H1 (cell line): Measurements from ENCODE around the gene PCCA. TPM values are rescaled to one million over a fixed set of nuclear protein-coding genes. Genes with fewer than 3 reads are reported as not detected.

Source experiments
- CTCF ChIA-PET: fragments of 300-600 bp; sonication (Branson Sonifier 250); formaldehyde crosslinking; loops from one replicate; lab custom pipeline; 2021; ENCODE audit not compliant: partially characterized antibody; lab: Charles Lee
- POLR2A ChIA-PET: fragments of 300-600 bp; sonication (Branson Sonifier 250); formaldehyde crosslinking; loops from one replicate; lab custom pipeline; 2021; ENCODE audit warnings: inconsistent platforms; ENCODE audit not compliant: partially characterized antibody; lab: Charles Lee
- DNase-seq, 2 experiments: peaks; one replicate each; pipeline versions ENCODE4 v3.0.0 to v3.0.0-alpha.2; 2010 to 2022; ENCODE audit warnings: low spot score in 2 of 2, low read depth in 1 of 2, mixed read lengths in 1 of 2
- FAIRE-seq: peaks from 2 replicates; lab custom pipeline; 2011; peaks lifted over from hg19 to GRCh38; lab: Jason Lieb, UNC
- H2AFZ ChIP-seq: 2 replicates; pipeline ENCODE4 v1.8.1; 2012; ENCODE audit warnings: low read length, inconsistent platforms
- H2AK5ac ChIP-seq: 2 replicates; pipeline ENCODE4 v1.6.1; 2013; ENCODE audit warnings: low read depth, low read length
- H2BK120ac ChIP-seq: replicated peaks from 2 replicates; pipeline ENCODE3; 2013; ENCODE audit warnings: low read depth, low read length, inconsistent platforms
- H2BK12ac ChIP-seq: 2 replicates; pipeline ENCODE4 v1.6.1; 2013; ENCODE audit warnings: low read depth, low read length
- H2BK15ac ChIP-seq: 2 replicates; pipeline ENCODE4 v1.6.1; 2013; ENCODE audit warnings: low read length
- H2BK20ac ChIP-seq: 2 replicates; pipeline ENCODE4 v1.6.1; 2013; ENCODE audit warnings: low read length
- H2BK5ac ChIP-seq: 2 replicates; pipeline ENCODE4 v1.6.1; 2013; ENCODE audit warnings: low read depth, low read length
- H3K14ac ChIP-seq: 2 replicates; pipeline ENCODE4 v1.6.1; 2013; ENCODE audit warnings: inconsistent platforms; ENCODE audit not compliant: insufficient read length
- H3K18ac ChIP-seq: 2 replicates; pipeline ENCODE4 v1.6.1; 2013; ENCODE audit warnings: low read length; ENCODE audit errors: extremely low read depth
- H3K23ac ChIP-seq: 2 replicates; pipeline ENCODE4 v1.6.1; 2013; ENCODE audit warnings: inconsistent platforms; ENCODE audit not compliant: insufficient read length
- H3K23me2 ChIP-seq: 2 replicates; pipeline ENCODE4 v1.6.1; 2013; ENCODE audit warnings: low read depth, low read length
- H3K27ac ChIP-seq: 2 replicates; pipeline ENCODE4 v1.6.1; 2011; ENCODE audit warnings: low read depth, low read length, inconsistent platforms
- H3K27me3 ChIP-seq, 4 experiments: replicated peaks in 1 of 4; 1 replicate in 1 of 4; 2 replicates in 3 of 4; pipeline versions ENCODE4 v1.6.1 to v1.8.1; 2011 to 2013; ENCODE audit warnings: low read length in 3 of 4, mild to moderate bottlenecking in 3 of 4, inconsistent platforms in 2 of 4, mixed read lengths in 2 of 4, moderate library complexity in 1 of 4; ENCODE audit not compliant: control insufficient read depth in 3 of 4, insufficient read depth in 3 of 4; ENCODE audit errors: extremely low read depth in 1 of 4
- H3K36me3 ChIP-seq, 4 experiments: 2 replicates each; pipeline versions ENCODE4 v1.6.1 to v1.8.1; 2011 to 2013; ENCODE audit warnings: mild to moderate bottlenecking in 4 of 4, low read length in 3 of 4, moderate library complexity in 2 of 4, control low read depth in 1 of 4, inconsistent platforms in 1 of 4; ENCODE audit not compliant: insufficient read depth in 4 of 4, control insufficient read depth in 2 of 4
- H3K4ac ChIP-seq: replicated peaks from 2 replicates; pipeline ENCODE3; 2013; ENCODE audit warnings: low read length, low read depth, mixed read lengths, inconsistent platforms; ENCODE audit not compliant: insufficient read length
- H3K4me1 ChIP-seq, 4 experiments: replicated peaks in 1 of 4; 1 replicate in 1 of 4; 2 replicates in 3 of 4; pipeline versions ENCODE4 v1.6.1 to v1.8.1; 2011 to 2013; ENCODE audit warnings: low read length in 3 of 4, inconsistent platforms in 2 of 4, mixed read lengths in 1 of 4; ENCODE audit not compliant: insufficient read depth in 4 of 4, control insufficient read depth in 3 of 4
- H3K4me2 ChIP-seq, 2 experiments: 2 replicates each; pipeline versions ENCODE4 v1.6.1 to v1.8.1; 2011 to 2013; ENCODE audit warnings: low read depth in 2 of 2, low read length in 2 of 2, control low read depth in 1 of 2, inconsistent platforms in 1 of 2, mild to moderate bottlenecking in 1 of 2; ENCODE audit not compliant: insufficient read depth in 1 of 2
- H3K4me3 ChIP-seq, 4 experiments: fragments of 200-600, 300-600 bp in 1 of 4; sonication (generic), shearing (Covaris generic), sonication (Bioruptor Twin) in 1 of 4; 2 replicates each; pipeline versions ENCODE4 v1.5.1 to v1.8.1; 2011 to 2016; ENCODE audit warnings: low read length in 4 of 4, low read depth in 3 of 4, control low read depth in 2 of 4, inconsistent platforms in 2 of 4, mild to moderate bottlenecking in 2 of 4, mixed read lengths in 1 of 4, moderate library complexity in 1 of 4; ENCODE audit not compliant: insufficient read depth in 2 of 4; ENCODE audit errors: extremely low read depth in 1 of 4
- H3K56ac ChIP-seq: replicated peaks from 2 replicates; pipeline ENCODE3; 2013; ENCODE audit warnings: low read depth, mild to moderate bottlenecking, mixed read lengths, low read length, inconsistent platforms; ENCODE audit not compliant: insufficient read length
- H3K79me1 ChIP-seq: 2 replicates; pipeline ENCODE4 v1.6.1; 2013; ENCODE audit warnings: low read depth, low read length, control low read depth
- H3K79me2 ChIP-seq, 2 experiments: 2 replicates each; pipeline versions ENCODE4 v1.6.1 to v1.8.1; 2012 to 2013; ENCODE audit warnings: low read length in 2 of 2, mild to moderate bottlenecking in 2 of 2, inconsistent platforms in 1 of 2; ENCODE audit not compliant: insufficient read depth in 2 of 2, control insufficient read depth in 1 of 2
- H3K9ac ChIP-seq, 4 experiments: replicated peaks in 1 of 4; 1 replicate in 1 of 4; 2 replicates in 3 of 4; pipeline versions ENCODE4 v1.6.1 to v1.8.1; 2011 to 2013; ENCODE audit warnings: low read depth in 3 of 4, low read length in 3 of 4, control low read depth in 2 of 4, mild to moderate bottlenecking in 2 of 4, moderate library complexity in 2 of 4, inconsistent platforms in 1 of 4; ENCODE audit errors: extremely low read depth in 1 of 4
- H3K9me3 ChIP-seq, 2 experiments: 2 replicates each; pipeline versions ENCODE4 v1.6.1 to v1.8.1; 2012 to 2013; ENCODE audit warnings: mild to moderate bottlenecking in 2 of 2, moderate library complexity in 2 of 2, control low read depth in 1 of 2, inconsistent platforms in 1 of 2, low read depth in 1 of 2, low read length in 1 of 2, mixed read lengths in 1 of 2; ENCODE audit not compliant: insufficient read depth in 2 of 2
- H4K20me1 ChIP-seq, 2 experiments: replicated peaks in 1 of 2; 2 replicates each; pipeline versions ENCODE3 to v1.8.1; 2011 to 2013; ENCODE audit warnings: inconsistent platforms in 2 of 2, low read length in 2 of 2, mild to moderate bottlenecking in 1 of 2; ENCODE audit not compliant: insufficient read depth in 2 of 2, control insufficient read depth in 1 of 2
- H4K5ac ChIP-seq: 2 replicates; pipeline ENCODE4 v1.6.1; 2013; ENCODE audit warnings: low read length, low read depth, mixed read lengths, inconsistent platforms; ENCODE audit not compliant: insufficient read length
- H4K8ac ChIP-seq: 2 replicates; pipeline ENCODE4 v1.8.0; 2013; ENCODE audit warnings: mild to moderate bottlenecking, moderate library complexity, low read length, inconsistent platforms; ENCODE audit not compliant: insufficient read depth; ENCODE audit errors: extremely low read depth
- H4K91ac ChIP-seq: replicated peaks from 2 replicates; pipeline ENCODE3; 2013; ENCODE audit warnings: low read length, mixed read lengths, inconsistent platforms; ENCODE audit not compliant: insufficient read length
- E2F6 ChIP-seq: IDR thresholded peaks from 2 replicates; pipeline ENCODE4 v1.6.1; 2012; ENCODE audit warnings: inconsistent platforms
- KDM1A ChIP-seq: fragments of 200-600, 300-600 bp; sonication (generic); IDR thresholded peaks from 2 replicates; pipeline ENCODE4 v1.7.1; 2016; ENCODE audit warnings: mild to moderate bottlenecking, low read length, borderline replicate concordance
- NRF1 ChIP-seq: IDR thresholded peaks from 2 replicates; pipeline ENCODE4 v1.6.1; 2011; ENCODE audit warnings: mild to moderate bottlenecking, low read depth, low read length, improper control_type of control experiment
- SIX5 ChIP-seq: IDR thresholded peaks from 2 replicates; pipeline ENCODE4 v1.6.1; 2011; ENCODE audit warnings: mild to moderate bottlenecking, low read depth, low read length
- WGBS, 2 experiments: shearing (Covaris generic) in 1 of 2; methylation state at CpG; one replicate each; pipeline versions ENCODE4 v1.1.6 to v1.1.7; 2013 to 2015; ENCODE audit warnings: low lambda C conversion rate in 2 of 2, mixed read lengths in 2 of 2, inconsistent platforms in 1 of 2, low coverage in 1 of 2, missing lambda C conversion rate in 1 of 2; ENCODE audit not compliant: insufficient replicate concordance in 2 of 2, insufficient coverage in 1 of 2, insufficient read length in 1 of 2; ENCODE audit errors: extremely low coverage in 1 of 2, missing lambda C conversion rate in 1 of 2; 5-methylcytosine and 5-hydroxymethylcytosine counted together
- polyA plus RNA-seq, 7 experiments: library from polyadenylated mRNA; depleted of rRNA in 3 of 7; stranded (reverse) in 5 of 7; unstranded in 2 of 7; fragments of >200 nt in 5 of 7; fragments of 200-250 nt in 2 of 7; gene quantifications; 1 replicate in 5 of 7; 2 replicates in 1 of 7; 4 replicates in 1 of 7; pipeline versions ENCODE4 v1.2.1 to v1.2.3, GENCODE V29; 2011 to 2013; ENCODE audit warnings: missing spikeins in 2 of 7, mixed read lengths in 2 of 7
- total RNA-seq: library from RNA; stranded (reverse); fragmentation: NEBNext Ultra II Directional; extraction: Animal tissue kit (Norgen Biotek cat#: 25700); gene quantifications from 2 replicates; pipeline ENCODE4 v1.2.1, GENCODE V29; 2021

The PCCA gene
- total and polyA plus RNA-seq, 2 of the 8 experiments (the other 6 are each of a cell fraction or from before 2014, with no cell fraction given), result 18.4 to 49.8 TPM

DNA sequence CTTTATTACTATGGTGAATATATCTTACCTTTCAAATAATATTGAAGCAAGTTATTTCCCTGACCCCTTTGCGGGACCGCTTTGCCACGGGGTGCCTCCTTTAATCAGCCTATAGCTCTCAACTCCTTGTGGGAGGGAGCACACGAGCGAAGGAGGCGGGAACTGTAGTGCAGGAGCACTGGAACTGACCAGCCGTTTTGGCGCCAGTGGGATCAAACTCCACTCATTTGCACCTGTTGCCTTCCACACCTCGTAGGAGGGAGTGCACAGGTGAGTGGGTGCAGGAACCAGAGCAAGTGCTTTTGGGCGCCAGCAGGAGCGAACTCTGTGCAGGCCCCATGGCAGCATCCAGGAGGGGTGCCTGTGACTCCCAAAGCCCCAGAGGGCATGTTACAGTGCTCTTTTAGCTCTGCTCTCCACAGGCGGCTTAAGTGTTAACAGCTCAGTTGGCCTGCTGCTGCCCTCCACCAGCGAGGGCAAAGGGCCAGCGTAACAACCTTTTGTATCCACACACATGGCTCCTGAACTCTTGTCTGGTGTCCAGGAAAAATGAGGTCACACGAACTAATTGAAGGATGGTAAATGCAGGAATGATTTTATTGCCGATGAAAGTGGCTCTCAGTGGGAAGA is 292.8 kb downstream of the PCCA start:
- no peaks in the 10 kb centered on the region for H3K27me3 ChIP-seq
- no peak overlapping the region for H3K23ac ChIP-seq
- ChIA-PET POLR2A (interaction anchor here (0.7 to 1.3 kb wide), 2 partner anchors 10 to 22 kb away, joined by 3 to 6 read pairs; no protein-coding TSS in a partner anchor), CTCF (interaction anchor here (0.9 to 1.9 kb wide), 4 partner anchors 10 to 473 kb away, joined by 3 to 7 read pairs (median 4); no protein-coding TSS in a partner anchor)
- H4K8ac ChIP-seq, result no peak overlapping the region
- no peaks in the 10 kb centered on the region for H3K36me3 ChIP-seq
- H2AK5ac ChIP-seq, result no peak overlapping the region
- H3K79me2 ChIP-seq, result no peaks in the 10 kb centered on the region
- no peak for FAIRE-seq
- no peak overlapping the region for H3K14ac ChIP-seq
- H3K4me2 ChIP-seq, result no peak overlapping the region; a peak in 1 of 4 replicates
- TF ChIP-seq SIX5 (no peak), E2F6 (peak; percentile 82), NRF1 (no peak), KDM1A (no peak)
- TF ChIP-seq, all 59 proteins: peak for 1
- DNase-seq, result peak in 1 of 2 experiments; percentile 52
- H2BK120ac ChIP-seq, result no peak overlapping the region
- no peak overlapping the region for H2BK15ac ChIP-seq
- no peak overlapping the region for H2BK12ac ChIP-seq
- 0 out of 2 replicates have a peak overlapping the region, but pooled peaks have one; percentile 48 for H3K18ac ChIP-seq
- no peaks in the 10 kb centered on the region for H4K20me1 ChIP-seq
- H3K4me3 ChIP-seq, result no peak overlapping the region
- H2BK20ac ChIP-seq, result no peak overlapping the region
- H3K56ac ChIP-seq, result no peak overlapping the region
- no peak overlapping the region for H3K4ac ChIP-seq
- H2AFZ ChIP-seq, result no peak overlapping the region
- peak overlapping the region; percentile 65 for H4K5ac ChIP-seq
- peak overlapping the region; percentile 3 for H4K91ac ChIP-seq
- H3K4me1 ChIP-seq, result peaks cover 0 to 8% (median 0%) of the 10 kb centered on the region in 4 experiments; a peak in 2 of 7 replicates
- no peaks in the 10 kb centered on the region for H3K23me2 ChIP-seq
- WGBS, 2 experiments, result 86% methylated on average over 16 of the region's 16 CpGs; no CpG with 5 or more reads in 1 of the 2 experiments
- no peak overlapping the region for H3K9ac ChIP-seq
- H3K27ac ChIP-seq, result no peak overlapping the region; the same call in 1 of the 2 replicates
- no peak overlapping the region for H2BK5ac ChIP-seq
- no peaks in the 10 kb centered on the region for H3K79me1 ChIP-seq
- no peaks in the 10 kb centered on the region for H3K9me3 ChIP-seq
